GM12878 (cell line): ENCODE measurements around the gene C10orf90. TPM values are rescaled to one million over a fixed set of nuclear protein-coding genes. Genes with fewer than 3 reads are reported as not detected.

ENCODE experiments used
- ATAC-seq: fragments of 200-7000 bp; cut with Tn5 transposase; 3 replicates; pipeline ENCODE4 v1.9.1; 2020; ENCODE audit warnings: mild to moderate bottlenecking, moderate library complexity
- BruUV-seq: library from RNA; stranded (reverse); fragments of 400-500 nt; replicated peaks from 2 replicates; lab custom pipeline; 2021; lab: Mats Ljungman, UMichigan
- CTCF ChIA-PET: fragments of 300-600 bp; sonication (Branson Sonifier 250); formaldehyde crosslinking; extraction: SDS; loops from one replicate; lab custom pipeline; 2021; ENCODE audit warnings: inconsistent platforms; lab: Yijun Ruan, JAX
- POLR2A ChIA-PET: fragments of 350-600 bp; formaldehyde crosslinking; extraction: SDS; loops from one replicate; lab custom pipeline; 2021; ENCODE audit warnings: inconsistent platforms; lab: Charles Lee
- RAD21 ChIA-PET: fragments of 300-600 bp; sonication (Branson Sonifier 250); formaldehyde crosslinking; loops from one replicate; lab custom pipeline; 2023; ENCODE audit warnings: antibody characterized with exemption; ENCODE audit not compliant: unreplicated experiment; lab: Charles Lee
- SMC1A ChIA-PET: fragments of 300-600 bp; sonication (Branson Sonifier 250); formaldehyde crosslinking; loops from one replicate; lab custom pipeline; 2023; ENCODE audit not compliant: unreplicated experiment, uncharacterized antibody; lab: Charles Lee
- DNase-seq: peaks from one replicate; pipeline ENCODE4 v3.0.0-alpha.2; 2011; ENCODE audit warnings: low read depth, low spot score
- FAIRE-seq: peaks from 3 replicates; lab custom pipeline; 2011; peaks lifted over from hg19 to GRCh38; lab: Jason Lieb, UNC
- H2AFZ ChIP-seq: 2 replicates; pipeline ENCODE4 v1.6.0; 2011; ENCODE audit warnings: low read depth, low read length, control low read depth; ENCODE audit not compliant: control insufficient read depth
- H3K27ac ChIP-seq: 2 replicates; pipeline ENCODE4 v1.5.1; 2011; ENCODE audit warnings: control low read depth; ENCODE audit not compliant: control insufficient read depth, insufficient read depth
- H3K27me3 ChIP-seq, 2 experiments: replicated peaks in 1 of 2; 2 replicates each; pipeline versions ENCODE4 v1.6.0 to v1.6.1; 2011; ENCODE audit warnings: low read length in 1 of 2; ENCODE audit not compliant: control insufficient read depth in 2 of 2, insufficient read depth in 2 of 2
- H3K36me3 ChIP-seq, 2 experiments: 2 replicates each; pipeline ENCODE4 v1.5.1; 2011; ENCODE audit warnings: low read length in 1 of 2; ENCODE audit not compliant: control insufficient read depth in 2 of 2, insufficient read depth in 2 of 2
- H3K4me1 ChIP-seq: 2 replicates; pipeline ENCODE4 v1.6.1; 2011; ENCODE audit warnings: mild to moderate bottlenecking, low read length, moderate library complexity, mixed read lengths; ENCODE audit not compliant: control insufficient read depth, insufficient read depth
- H3K4me2 ChIP-seq: 2 replicates; pipeline ENCODE4 v1.6.0; 2011; ENCODE audit warnings: control low read depth; ENCODE audit not compliant: control insufficient read depth, insufficient read depth
- H3K4me3 ChIP-seq: fragments of 200-600 bp; sonication (generic); 2 replicates; pipeline ENCODE4 v1.5.1; 2016
- H3K79me2 ChIP-seq: 2 replicates; pipeline ENCODE4 v1.6.0; 2011; ENCODE audit warnings: low read length; ENCODE audit not compliant: control insufficient read depth, insufficient read depth
- H3K9ac ChIP-seq: 2 replicates; pipeline ENCODE4 v1.8.0; 2011; ENCODE audit warnings: low read length, control low read depth, mixed read lengths; ENCODE audit not compliant: control insufficient read depth, insufficient read depth
- H3K9me3 ChIP-seq: replicated peaks from 3 replicates; pipeline ENCODE4 v1.5.1; 2011; ENCODE audit warnings: mild to moderate bottlenecking, low read length; ENCODE audit not compliant: control insufficient read depth, insufficient read depth
- H4K20me1 ChIP-seq: 2 replicates; pipeline ENCODE4 v1.6.0; 2011; ENCODE audit not compliant: control insufficient read depth, insufficient read depth
- CBFB ChIP-seq: IDR thresholded peaks from 2 replicates; pipeline ENCODE4 v1.6.1; 2016; ENCODE audit warnings: antibody characterized with exemption, low read depth
- CTCF ChIP-seq, 3 experiments: IDR thresholded peaks in 2 of 3; conservative IDR thresholded peaks in 1 of 3; 2 replicates each; pipeline ENCODE4 v1.5.1; 2011; ENCODE audit warnings: low read depth in 3 of 3, low read length in 3 of 3, mild to moderate bottlenecking in 3 of 3, control low read depth in 2 of 3, moderate library complexity in 2 of 3, inconsistent platforms in 1 of 3, mixed read lengths in 1 of 3; ENCODE audit not compliant: control insufficient read depth in 2 of 3, insufficient read depth in 1 of 3; ENCODE audit errors: extremely low read depth in 1 of 3
- CUX1 ChIP-seq: IDR thresholded peaks from 2 replicates; pipeline ENCODE4 v1.6.1; 2012; ENCODE audit warnings: improper control_type of control experiment, low read depth, low read length; ENCODE audit not compliant: insufficient replicate concordance
- ELK1 ChIP-seq: IDR thresholded peaks from 2 replicates; pipeline ENCODE4 v1.6.1; 2012; ENCODE audit warnings: low read depth, low read length, improper control_type of control experiment
- ETV6 ChIP-seq, 2 experiments: fragments of 450-650 bp in 1 of 2; IDR thresholded peaks in 1 of 2; conservative IDR thresholded peaks in 1 of 2; 2 replicates each; pipeline ENCODE4 v1.6.1; 2014; ENCODE audit warnings: antibody characterized with exemption in 1 of 2, borderline replicate concordance in 1 of 2, low read depth in 1 of 2, mild to moderate bottlenecking in 1 of 2, moderate library complexity in 1 of 2
- NBN ChIP-seq: fragments of 450-650 bp; IDR thresholded peaks from 2 replicates; pipeline ENCODE4 v1.6.1; 2016
- PAX8 ChIP-seq: fragments of 450-650 bp; IDR thresholded peaks from 2 replicates; pipeline ENCODE4 v1.6.1; 2017; ENCODE audit warnings: mild to moderate bottlenecking, moderate library complexity
- POLR2AphosphoS2 ChIP-seq: IDR thresholded peaks from 2 replicates; pipeline ENCODE4 v1.6.1; 2011; ENCODE audit warnings: low read depth, mild to moderate bottlenecking, low read length, improper control_type of control experiment, moderate library complexity
- RELA ChIP-seq: fragments of 450-650 bp; IDR thresholded peaks from 2 replicates; pipeline ENCODE4 v1.8.0; 2014; ENCODE audit warnings: borderline replicate concordance; ENCODE audit not compliant: partially characterized antibody
- RELB ChIP-seq: fragments of 450-650 bp; IDR thresholded peaks from 2 replicates; pipeline ENCODE4 v1.6.1; 2017; ENCODE audit warnings: low read depth, mild to moderate bottlenecking, moderate library complexity
- SIN3A ChIP-seq: IDR thresholded peaks from 2 replicates; pipeline ENCODE4 v1.6.1; 2012; ENCODE audit warnings: low read depth, low read length, improper control_type of control experiment
- ZNF217 ChIP-seq: fragments of 450-650 bp; IDR thresholded peaks from 2 replicates; pipeline ENCODE4 v1.6.1; 2017; ENCODE audit warnings: antibody characterized with exemption, mild to moderate bottlenecking
- WGBS: methylation state at CpG from one replicate; pipeline ENCODE4 v1.1.6; 2016; ENCODE audit warnings: low lambda C conversion rate; ENCODE audit not compliant: insufficient replicate concordance, insufficient coverage; ENCODE audit errors: missing lambda C conversion rate; 5-methylcytosine and 5-hydroxymethylcytosine counted together
- in situ Hi-C: fragments of 300-500 bp; cut with MboI; formaldehyde crosslinking; loops from 9 replicates; pipeline ENCODE4 v1.14.3; 2018; ENCODE audit warnings: mixed read lengths
- intact Hi-C: fragments of 100-400 bp; cut with micrococcal nuclease; formaldehyde crosslinking; loops from one replicate; pipeline ENCODE4 v1.14.2; 2022; ENCODE audit not compliant: unreplicated experiment
- polyA plus RNA-seq, 11 experiments: library from polyadenylated mRNA; depleted of rRNA in 4 of 11; unstranded in 6 of 11; stranded (reverse) in 5 of 11; fragments of >200 nt; fragmentation: Nextera tagmentation in 4 of 11; fragmentation: Illumina TruSeq in 1 of 11; extraction: Ambion mirVana in 4 of 11; extraction: Trizol in 1 of 11; gene quantifications; 1 replicate in 1 of 11; 2 replicates in 10 of 11; pipeline versions ENCODE4 v1.2.1 to v1.2.3, GENCODE V29; 2011 to 2016; ENCODE audit warnings: inconsistent platforms in 2 of 11, missing spikeins in 2 of 11, low read depth in 1 of 11
- total RNA-seq, 4 experiments: library from RNA; depleted of rRNA in 3 of 4; stranded (reverse); fragments of >200 nt in 3 of 4; fragmentation: Illumina TruSeq in 1 of 4; extraction: Trizol in 1 of 4; gene quantifications; 2 replicates each; pipeline versions ENCODE4 v1.2.1 to v1.2.3, GENCODE V29; 2013 to 2021

The C10orf90 gene
- total and polyA plus RNA-seq, 10 of the 15 experiments (the other 5 are each of a cell fraction or from before 2014, with no cell fraction given) = 0.04 TPM; not detected in 9

GRCh38 chr10:126673565-126673964 lies 3.1 kb upstream of the C10orf90 start (continued):
- no peak for TF ChIP-seq CUX1
- TF ChIP-seq ETV6 (conservative IDR thresholded peaks at IDR 0.05 in 1 of 2, IDR thresholded peaks at IDR 0.05 in 1 of 2; ENCODE audit: borderline replicate concordance in 1 of 2, low read depth in 1 of 2) = no peak
- no peak for TF ChIP-seq NBN
- TF ChIP-seq RELA = no peak
- TF ChIP-seq PAX8 = no peak

GRCh38 chr10:126671402-126671975 lies 996 bp upstream of the C10orf90 start:
- FAIRE-seq = no peak
- intact Hi-C loops (no loop called here), in situ Hi-C loops (no loop called here)
- H3K79me2 ChIP-seq = no peaks in the 10 kb centered on the region
- no peak overlapping the region for H3K9ac ChIP-seq
- H3K4me3 ChIP-seq = no peak overlapping the region
- CTCF ChIA-PET = no interaction called here
- H3K36me3 ChIP-seq = no peaks in the 10 kb centered on the region
- no peak for ATAC-seq
- H3K27ac ChIP-seq = no peak overlapping the region
- no peaks in the 10 kb centered on the region for H3K4me1 ChIP-seq
- RAD21 ChIA-PET = no interaction called here
- H3K4me2 ChIP-seq = no peak overlapping the region
- H2AFZ ChIP-seq = no peak overlapping the region
- WGBS = 0% methylated on average over 3 of the region's 3 CpGs
- BruUV-seq = no TSS peak
- H4K20me1 ChIP-seq = no peaks in the 10 kb centered on the region
- no peaks in the 10 kb centered on the region; the same call in 2 of the 3 replicates for H3K9me3 ChIP-seq
- no peak for DNase-seq
- H3K27me3 ChIP-seq = no peaks in the 10 kb centered on the region
- POLR2A ChIA-PET = no interaction called here
- SMC1A ChIA-PET = no interaction called here
- TF ChIP-seq CBFB (no peak), ZNF217 (no peak), RELB (no peak), CTCF (IDR thresholded peaks at IDR 0.05 in 2 of 3, conservative IDR thresholded peaks at IDR 0.05 in 1 of 3; ENCODE audit: control insufficient read depth in 2 of 3, extremely low read depth in 1 of 3, insufficient read depth in 1 of 3, low read depth in 3 of 3, low read length in 3 of 3) (no peak), POLR2AphosphoS2 (no peak), SIN3A (no peak), ELK1 (no peak)
